ENCODE data around the gene CFL1.
A peak's percentile ranks its signal among the peaks of the same experiment; 100 is the strongest.

Gene CFL1

DNA sequence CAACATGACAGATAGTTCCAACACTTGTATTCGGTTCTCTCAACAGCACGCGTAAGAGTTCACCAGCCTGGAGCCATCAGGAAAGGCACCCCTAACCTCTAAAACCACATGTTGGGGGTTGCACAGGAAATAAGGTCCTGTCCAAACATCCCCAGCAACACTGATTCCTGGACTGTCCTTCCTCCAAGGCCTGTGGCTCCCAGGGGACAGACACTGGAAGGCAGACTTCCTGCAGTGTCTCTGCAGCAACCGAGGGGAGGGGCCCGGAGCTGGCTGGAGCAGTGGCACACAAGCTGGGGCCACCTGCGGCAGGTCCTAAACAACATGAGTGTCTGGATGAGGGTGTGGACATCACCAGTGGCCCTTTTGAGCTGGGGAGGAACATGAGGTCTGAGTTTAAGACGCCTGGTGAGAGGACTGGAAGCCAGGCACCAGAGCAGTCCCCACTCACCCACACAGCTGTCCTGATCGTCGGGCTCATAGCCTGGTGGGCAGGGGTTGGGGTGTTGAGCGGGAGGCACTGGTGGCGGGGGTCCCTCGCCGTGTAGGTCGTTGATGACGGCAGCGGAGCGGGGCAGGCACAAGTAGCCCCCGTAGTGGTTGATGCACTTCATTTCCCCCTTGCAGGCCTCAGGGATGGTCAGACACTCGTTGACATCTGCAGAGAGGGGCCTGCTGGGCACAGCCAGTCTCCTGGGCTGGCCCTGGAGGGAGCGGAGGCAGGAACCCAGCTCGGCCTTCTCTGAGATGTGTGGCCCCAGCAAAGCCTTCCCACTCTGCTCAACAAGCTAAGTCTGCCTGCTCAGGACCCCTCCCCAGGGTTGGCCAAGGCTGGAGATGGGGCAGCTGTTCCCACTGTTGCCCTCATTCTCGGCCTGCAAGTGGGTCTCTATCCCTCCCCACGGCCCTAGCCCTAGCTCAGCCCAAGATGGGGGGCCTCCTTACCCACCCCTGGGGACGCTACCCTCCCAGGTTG is 13.0 kb upstream of the CFL1 start:
- DNase-seq (ENCODE audit: low read depth, low spot score) = no peak

GRCh38 chr11:65870307-65870658 is 12.3 kb upstream of the CFL1 start:
- no peak for DNase-seq (ENCODE audit: low read depth, low spot score)

DNA sequence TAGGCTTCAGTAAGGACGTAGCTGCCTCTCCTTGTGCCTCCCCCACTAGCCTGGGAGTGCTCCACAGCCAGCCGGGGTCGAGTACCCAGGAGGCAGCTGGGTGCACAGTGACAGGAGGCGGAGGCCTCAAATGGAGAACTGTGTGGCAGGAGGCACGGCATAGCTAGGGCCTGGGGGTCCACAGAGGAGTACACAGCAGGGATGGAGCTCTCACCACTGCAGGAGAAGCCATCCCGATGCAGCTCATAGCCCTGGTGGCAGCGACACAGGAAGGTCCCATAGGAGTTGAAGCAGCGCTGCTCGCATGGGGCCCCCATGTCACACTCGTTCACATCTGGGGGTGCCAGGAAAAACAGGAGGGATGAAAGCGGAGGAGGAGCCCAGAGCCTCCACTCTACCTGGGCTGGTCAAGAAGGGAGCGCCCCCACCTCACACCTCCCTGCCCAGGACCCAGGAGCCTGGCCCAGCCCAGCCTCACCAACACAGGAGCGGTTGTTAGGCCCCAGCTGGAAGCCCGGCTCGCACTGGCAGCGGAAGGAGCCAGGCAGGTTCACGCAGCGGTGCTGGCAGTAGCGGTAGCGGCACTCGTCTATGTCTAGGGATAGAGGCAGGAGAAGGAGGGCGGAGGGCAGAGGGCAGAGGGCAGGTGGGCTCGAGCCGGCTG is 11.8 kb upstream of the CFL1 start:
- no peak for DNase-seq (ENCODE audit: low read depth, low spot score)

DNA sequence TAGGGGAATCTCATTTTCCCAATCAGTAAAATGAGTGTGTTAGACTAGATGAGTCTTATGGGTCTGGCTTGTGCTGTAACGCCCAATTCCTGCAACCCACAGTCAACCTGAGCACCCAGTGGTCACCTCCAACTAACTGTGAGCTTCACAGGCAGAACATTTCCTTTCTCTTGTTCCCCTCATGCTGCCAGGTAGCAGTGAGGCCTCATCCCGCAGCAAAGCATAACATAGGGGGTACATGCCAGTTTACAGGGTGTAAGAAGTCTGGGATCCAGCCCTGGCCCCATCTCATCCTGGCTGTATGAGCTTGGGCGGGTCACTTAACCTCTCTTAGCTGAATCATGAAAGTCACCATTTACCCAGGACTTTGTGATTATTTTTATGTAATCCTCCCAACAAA is 10.9 kb upstream of the CFL1 start:
- no peak for DNase-seq (ENCODE audit: low read depth, low spot score)

GRCh38 chr11:65868076-65868667 is 10.2 kb upstream of the CFL1 start:
- no peak for DNase-seq (ENCODE audit: low read depth, low spot score)

DNA sequence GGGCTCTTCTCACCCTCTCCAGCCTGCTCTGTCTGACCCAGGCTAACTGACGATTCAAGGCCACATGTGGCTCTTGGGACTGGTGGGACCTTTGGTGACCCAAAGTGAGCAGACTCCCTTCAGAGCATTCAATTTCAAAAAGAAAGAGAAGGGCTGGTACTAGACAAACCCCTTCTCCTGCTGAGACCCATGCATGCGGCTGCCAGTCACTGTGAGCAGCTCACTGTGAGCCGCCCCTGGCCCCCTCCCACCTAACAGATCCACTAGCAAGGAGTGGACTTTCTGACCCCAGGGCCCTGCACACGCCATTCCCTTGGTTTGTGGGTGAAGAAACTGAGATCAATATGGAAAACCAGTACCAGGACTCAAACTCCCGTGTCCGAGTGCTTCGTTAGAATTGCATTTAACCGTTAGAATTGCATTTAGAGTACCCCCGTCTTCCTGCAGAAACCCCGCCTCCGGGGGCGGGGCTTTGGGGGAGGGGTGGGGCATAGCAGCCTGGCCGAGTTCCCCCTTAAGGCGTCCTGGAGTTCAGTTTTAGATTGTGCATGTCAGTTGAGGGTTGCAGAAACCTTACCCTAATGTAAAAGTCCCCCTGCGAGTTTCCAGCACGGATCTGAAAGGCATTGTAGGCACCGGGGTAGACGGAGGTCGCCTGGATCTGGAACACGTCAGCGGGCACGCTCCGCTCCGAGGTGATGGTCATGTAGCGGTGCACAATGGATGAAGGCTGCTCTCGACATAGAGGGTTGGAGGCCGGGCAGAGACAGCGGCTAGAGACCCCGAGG is 9.5 kb upstream of the CFL1 start:
- no peak for DNase-seq (ENCODE audit: low read depth, low spot score)

DNA sequence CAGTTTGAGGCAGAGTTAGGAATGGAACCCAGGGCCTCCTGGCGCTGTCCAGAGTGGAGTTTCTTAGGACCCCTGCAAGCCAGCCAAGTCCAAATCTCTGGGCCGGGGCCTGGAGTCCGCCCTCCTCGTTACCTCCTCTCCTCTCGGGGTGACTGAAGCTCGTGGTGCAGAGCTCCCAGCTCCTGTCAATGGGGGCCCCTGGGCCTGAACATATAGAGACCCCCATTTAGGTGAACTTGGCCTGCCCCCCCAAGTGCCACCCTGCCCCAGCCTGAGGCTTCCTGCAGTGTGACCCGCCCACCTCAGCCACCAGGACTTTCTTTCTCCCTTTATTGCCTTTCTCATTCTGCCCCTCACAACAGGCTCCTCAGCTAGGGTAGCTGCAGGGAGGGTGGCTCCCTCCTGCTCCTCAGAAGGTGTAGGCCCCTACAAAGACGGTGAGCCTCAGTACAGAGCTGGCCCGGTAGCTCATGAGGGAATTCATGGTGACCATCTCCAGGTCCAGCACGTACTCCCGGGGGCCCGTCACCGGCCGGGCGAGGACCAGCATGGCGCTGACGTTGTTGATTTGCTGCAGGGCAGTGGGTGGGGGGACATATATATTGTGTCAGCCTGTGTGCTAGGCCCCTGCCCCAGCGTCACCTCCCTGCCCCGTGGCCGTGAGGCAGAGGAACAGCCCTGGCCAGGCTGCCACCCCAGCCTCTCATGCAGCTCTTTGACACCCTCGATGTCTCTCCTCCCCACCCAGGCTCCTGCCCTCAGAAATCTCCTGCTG is 8.7 kb upstream of the CFL1 start:
- no peak for DNase-seq (ENCODE audit: low read depth, low spot score)

GRCh38 chr11:65865550-65866172 is 7.7 kb upstream of the CFL1 start:
- DNase-seq (ENCODE audit: low read depth, low spot score) = no peak

DNA sequence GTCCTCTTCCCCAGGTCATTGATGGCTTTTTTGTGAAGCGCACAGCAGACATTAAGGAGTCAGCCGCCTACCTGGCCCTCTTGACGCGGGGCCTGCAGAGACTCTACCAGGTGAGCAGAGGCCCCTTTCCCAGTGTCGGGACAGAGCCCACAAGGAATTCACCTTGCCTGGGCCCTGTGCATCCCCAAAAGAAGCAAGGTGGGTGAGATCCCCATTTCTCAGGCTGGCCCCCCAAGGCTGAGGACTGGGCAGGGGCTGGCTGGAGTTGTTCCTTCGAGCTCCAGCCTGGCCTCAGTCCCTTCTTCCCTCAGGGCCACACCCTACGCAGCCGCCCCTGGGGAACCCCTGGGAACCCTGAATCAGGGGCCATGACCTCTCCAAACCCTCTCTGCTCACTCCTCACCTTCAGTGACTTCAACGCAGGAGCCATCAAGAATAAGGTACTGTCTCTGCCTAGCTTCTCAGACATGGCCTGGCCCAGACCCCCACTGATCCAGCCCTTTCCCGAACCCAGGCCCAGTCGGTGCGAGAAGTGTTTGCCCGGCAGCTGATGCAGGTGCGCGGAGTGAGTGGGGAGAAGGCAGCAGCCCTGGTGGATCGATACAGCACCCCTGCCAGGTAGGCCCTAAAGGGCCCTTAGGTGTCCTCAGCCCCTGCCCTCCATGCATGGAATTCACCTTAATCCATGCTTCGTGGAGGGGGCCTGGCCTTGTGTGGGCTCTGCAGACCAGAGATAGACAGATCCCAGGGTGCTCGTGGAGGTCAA is 6.9 kb upstream of the CFL1 start:
- no peak for DNase-seq (ENCODE audit: low read depth, low spot score)

DNA sequence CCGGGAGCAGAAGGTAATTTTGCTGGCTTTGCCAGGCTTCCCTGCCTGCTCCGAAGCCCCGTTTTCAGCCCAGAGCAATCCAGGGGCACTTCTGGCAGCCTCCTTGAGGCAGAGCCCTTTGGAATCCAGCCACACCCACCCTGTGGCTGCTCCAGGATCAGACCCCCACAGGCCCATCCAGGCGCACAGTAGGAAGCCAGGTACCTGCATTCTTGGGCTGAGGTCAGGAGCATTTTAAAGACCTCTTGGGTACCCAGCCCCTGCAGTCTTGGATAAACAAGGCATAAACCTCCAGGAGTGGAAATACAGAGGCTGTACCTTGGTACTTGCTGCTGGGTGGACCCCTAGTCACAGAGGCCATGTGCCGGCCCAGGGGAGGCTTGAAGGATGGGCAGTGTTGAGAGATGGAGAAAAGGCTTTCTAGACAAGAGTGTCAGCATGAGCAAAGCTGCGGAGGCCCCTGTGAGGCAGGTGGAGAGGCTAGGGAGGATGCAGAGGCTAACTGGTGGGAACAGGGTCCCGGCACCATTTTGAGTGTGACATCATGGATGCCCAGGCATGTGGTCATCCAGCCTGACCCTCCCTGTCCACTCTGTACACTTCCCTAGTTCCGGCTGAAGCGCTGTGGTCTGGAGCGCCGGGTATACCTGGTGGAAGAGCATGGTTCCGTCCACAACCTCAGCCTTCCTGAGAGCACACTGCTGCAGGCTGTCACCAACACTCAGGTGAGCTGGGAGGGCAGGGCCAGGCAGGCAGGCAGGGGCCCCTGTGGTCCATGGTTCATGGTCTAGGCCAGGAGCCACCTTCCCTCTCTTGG is 6.1 kb upstream of the CFL1 start:
- no peak for DNase-seq (ENCODE audit: low read depth, low spot score)

- DNase-seq (ENCODE audit: low read depth, low spot score) = no peak
Observed at GRCh38 chr11:65862941-65863888, 5.2 kb upstream of the CFL1 start.

DNA sequence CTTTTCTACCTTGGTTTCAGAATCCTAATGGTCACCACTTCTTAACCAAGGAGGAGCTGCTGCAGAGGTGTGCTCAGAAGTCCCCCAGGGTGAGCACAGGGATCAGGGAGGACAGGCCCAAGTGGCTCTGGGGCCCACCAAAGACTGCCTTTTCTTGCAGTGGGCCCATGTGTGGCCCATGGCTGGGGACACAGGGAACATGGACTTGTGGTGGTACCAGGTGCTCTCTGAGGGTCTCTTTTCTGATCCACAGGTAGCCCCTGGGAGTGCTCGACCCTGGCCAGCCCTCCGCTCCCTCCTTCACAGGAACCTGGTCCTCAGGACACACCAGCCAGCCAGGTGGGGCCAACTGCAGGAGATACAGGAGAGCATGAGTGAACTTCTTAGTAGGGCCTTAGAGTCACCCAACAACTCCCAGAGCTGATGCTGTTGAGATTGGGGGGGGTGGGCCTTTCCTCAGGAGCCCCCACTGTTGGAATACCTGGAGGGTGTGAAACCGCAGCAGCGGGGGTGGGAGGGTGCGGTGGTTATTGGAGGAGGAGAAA is 4.3 kb upstream of the CFL1 start:
- no peak for DNase-seq (ENCODE audit: low read depth, low spot score)

GRCh38 chr11:65861533-65862183 is 3.7 kb upstream of the CFL1 start:
- DNase-seq (ENCODE audit: low read depth, low spot score) = no peak

GRCh38 chr11:65861165-65861505 is 3.2 kb upstream of the CFL1 start:
- no peak for DNase-seq (ENCODE audit: low read depth, low spot score)

DNA sequence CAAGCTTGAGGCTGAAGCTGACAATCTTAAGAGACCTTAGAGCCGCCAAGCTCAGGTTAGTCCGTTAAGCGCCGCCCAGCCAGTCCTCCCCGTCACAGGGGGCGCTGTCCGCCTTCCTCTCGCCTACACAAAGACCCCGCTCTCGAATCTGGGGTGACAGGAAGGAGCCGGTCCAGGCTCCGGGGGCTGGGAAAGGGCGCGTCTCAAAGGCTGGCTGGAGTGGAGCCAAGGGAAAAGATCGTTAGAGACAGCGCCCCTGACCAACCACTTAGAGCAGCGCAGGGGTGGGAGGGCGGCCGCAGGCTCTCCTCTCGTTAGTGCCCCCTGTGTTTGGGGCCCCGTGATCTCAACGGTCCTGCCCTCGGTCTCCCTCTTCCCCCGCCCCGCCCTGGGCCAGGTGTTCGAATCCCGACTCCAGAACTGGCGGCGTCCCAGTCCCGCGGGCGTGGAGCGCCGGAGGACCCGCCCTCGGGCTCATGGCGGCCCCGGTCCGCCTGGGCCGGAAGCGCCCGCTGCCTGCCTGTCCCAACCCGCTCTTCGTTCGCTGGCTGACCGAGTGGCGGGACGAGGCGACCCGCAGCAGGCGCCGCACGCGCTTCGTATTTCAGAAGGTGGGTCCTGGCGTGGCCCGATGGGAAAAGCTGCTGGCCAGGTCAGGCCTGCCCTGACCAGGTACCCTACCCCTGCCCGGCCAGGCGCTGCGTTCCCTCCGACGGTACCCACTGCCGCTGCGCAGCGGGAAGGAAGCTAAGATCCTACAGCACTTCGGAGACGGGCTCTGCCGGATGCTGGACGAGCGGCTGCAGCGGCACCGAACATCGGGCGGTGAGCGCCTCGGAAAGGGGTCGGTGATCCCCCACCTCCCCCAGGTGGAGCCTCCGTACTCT is 2.5 kb upstream of the CFL1 start, which contains the start of gene MUS81:
Gene MUS81 (plus strand): TSS at position 156 of the 887 bp plus-strand sequence. CDS start 321 bp downstream, at position 477.
- peak; percentile 90 for DNase-seq (ENCODE audit: low read depth, low spot score)

DNA sequence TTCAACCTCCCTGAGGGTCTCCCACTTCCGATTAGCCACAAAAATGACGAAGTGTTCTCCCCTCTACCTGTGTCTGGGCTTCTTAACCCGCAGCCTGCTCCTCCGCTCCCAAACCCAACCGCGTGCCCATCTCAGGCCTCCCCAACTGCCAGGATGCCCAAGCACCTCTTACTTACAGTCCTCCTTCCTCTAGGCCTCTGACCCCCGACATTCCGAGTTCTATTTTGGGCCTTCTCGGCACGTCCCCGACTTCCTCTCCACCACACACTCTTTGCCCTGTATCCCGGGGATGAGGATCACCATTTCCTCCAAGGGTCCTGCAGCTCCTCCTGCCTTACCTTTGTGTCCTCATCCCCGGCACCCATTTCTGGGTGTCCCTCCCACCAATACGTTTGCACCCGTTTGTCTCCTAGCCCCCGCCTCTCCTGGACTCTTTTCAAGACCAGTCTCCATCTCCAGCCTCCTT is 1.9 kb upstream of the CFL1 start:
- DNase-seq (ENCODE audit: low read depth, low spot score) = no peak
